Glutamatergic neuron (in vitro differentiated cells): ENCODE results near the gene JAK1. TPM values are rescaled to one million over a fixed set of nuclear protein-coding genes. Genes with fewer than 3 reads are reported as not detected.

ENCODE experiments used
- DNase-seq: peaks from one replicate; pipeline ENCODE4 v3.0.0; 2022
- H3K27ac Mint-ChIP-seq: one replicate; pipeline ENCODE4 v1.8.0; 2020; ENCODE audit warnings: mild to moderate bottlenecking, mixed read lengths, inconsistent platforms; ENCODE audit not compliant: unreplicated experiment
- H3K27me3 Mint-ChIP-seq: one replicate; pipeline ENCODE4 v1.8.0; 2020; ENCODE audit warnings: mild to moderate bottlenecking, moderate library complexity, mixed read lengths, inconsistent platforms; ENCODE audit not compliant: unreplicated experiment
- H3K36me3 Mint-ChIP-seq: one replicate; pipeline ENCODE4 v1.8.0; 2020; ENCODE audit warnings: mild to moderate bottlenecking, mixed read lengths, inconsistent platforms; ENCODE audit not compliant: unreplicated experiment
- H3K4me1 Mint-ChIP-seq: one replicate; pipeline ENCODE4 v1.8.0; 2020; ENCODE audit warnings: mild to moderate bottlenecking, low read depth, mixed read lengths, inconsistent platforms; ENCODE audit not compliant: unreplicated experiment
- H3K4me3 Mint-ChIP-seq: one replicate; pipeline ENCODE4 v1.8.0; 2020; ENCODE audit warnings: mild to moderate bottlenecking, mixed read lengths, inconsistent platforms; ENCODE audit not compliant: unreplicated experiment
- H3K9me3 Mint-ChIP-seq: one replicate; pipeline ENCODE4 v1.8.0; 2020; ENCODE audit warnings: mild to moderate bottlenecking, moderate library complexity, mixed read lengths, inconsistent platforms; ENCODE audit not compliant: unreplicated experiment
- CTCF ChIP-seq: fragments of 200-600 bp; sonication (generic); IDR thresholded peaks from one replicate; pipeline ENCODE4 v1.5.0; 2021; ENCODE audit not compliant: partially characterized antibody, unreplicated experiment
- total RNA-seq: library from RNA; stranded (reverse); fragmentation: NEBNext Ultra II Directional; extraction: Animal tissue kit (Norgen Biotek cat#: 25700); gene quantifications from one replicate; pipeline ENCODE4 v1.2.1, GENCODE V29; 2021; ENCODE audit not compliant: unreplicated experiment

The JAK1 gene
- total RNA-seq, 1 donor from 2014 or later: 16.9 TPM

DNA sequence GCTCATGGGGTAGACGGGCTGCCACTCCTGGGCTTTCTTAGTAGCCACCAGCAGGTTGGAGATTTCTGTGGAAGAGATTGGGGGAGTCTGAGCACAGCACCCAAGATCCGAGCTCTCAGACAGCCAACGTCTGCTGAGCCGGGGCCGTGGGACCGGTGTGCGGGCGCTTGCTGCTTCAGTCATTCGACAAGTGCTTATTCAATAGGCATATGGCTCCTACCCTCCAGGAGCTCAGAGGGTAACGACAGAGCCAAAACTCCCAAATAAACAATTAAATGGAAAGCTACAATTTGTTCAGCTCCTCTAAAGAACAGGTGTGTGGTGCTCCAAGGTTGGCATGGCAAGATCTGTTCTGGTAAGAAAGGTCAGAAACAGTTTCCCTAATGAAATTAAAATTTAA, 115.5 kb downstream of the JAK1 start:
- no peak overlapping the region for H3K4me3 Mint-ChIP-seq
- no peak overlapping the region for H3K27ac Mint-ChIP-seq
- peaks cover 6% of the 10 kb centered on the region for H3K27me3 Mint-ChIP-seq
- peaks cover 19% of the 10 kb centered on the region for H3K9me3 Mint-ChIP-seq
- TF ChIP-seq CTCF: no peak
- DNase-seq: no peak
- H3K36me3 Mint-ChIP-seq: peaks cover 6% of the 10 kb centered on the region
- H3K4me1 Mint-ChIP-seq: peaks cover 12% of the 10 kb centered on the region

- no peak overlapping the region for H3K27ac Mint-ChIP-seq
- no peak overlapping the region for H3K4me3 Mint-ChIP-seq
- peaks cover 12% of the 10 kb centered on the region for H3K4me1 Mint-ChIP-seq
- H3K27me3 Mint-ChIP-seq: peaks cover 6% of the 10 kb centered on the region
- peaks cover 6% of the 10 kb centered on the region for H3K36me3 Mint-ChIP-seq
- no peak for TF ChIP-seq CTCF
- H3K9me3 Mint-ChIP-seq: peaks cover 19% of the 10 kb centered on the region
- no peak for DNase-seq
Observed at GRCh38 chr1:64849942-64850341, 116.4 kb downstream of the JAK1 start.

GRCh38 chr1:64848803-64849202, 117.5 kb downstream of the JAK1 start:
- Mint-ChIP-seq H3K27ac (peak overlapping the region; percentile 83), H3K4me3 (no peak overlapping the region), H3K9me3 (peaks cover 21% of the 10 kb centered on the region), H3K4me1 (peaks cover 12% of the 10 kb centered on the region), H3K27me3 (peaks cover 6% of the 10 kb centered on the region), H3K36me3 (peaks cover 6% of the 10 kb centered on the region)
- TF ChIP-seq CTCF: no peak
- no peak for DNase-seq

DNA sequence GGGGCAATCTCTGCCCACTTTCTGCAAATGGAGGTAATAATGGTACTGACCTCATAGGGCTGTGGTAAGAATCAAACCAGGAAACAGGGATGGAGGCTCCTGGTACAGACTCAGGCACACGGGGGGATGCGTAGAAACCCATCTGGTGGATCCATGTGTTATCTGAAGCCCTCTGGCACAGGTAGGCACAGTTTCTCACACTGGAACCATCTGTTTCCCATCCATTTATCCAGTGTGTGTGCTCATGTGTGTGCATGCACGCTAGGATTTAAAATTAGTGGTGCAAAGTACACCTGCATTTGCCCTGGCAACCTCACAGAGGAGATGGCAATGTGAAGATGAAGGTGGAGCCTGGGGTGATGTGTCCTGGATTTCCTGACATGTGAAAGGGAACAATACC, 118.2 kb downstream of the JAK1 start:
- DNase-seq: no peak
- peaks cover 12% of the 10 kb centered on the region for H3K4me1 Mint-ChIP-seq
- TF ChIP-seq CTCF: no peak
- H3K36me3 Mint-ChIP-seq: peaks cover 6% of the 10 kb centered on the region
- H3K4me3 Mint-ChIP-seq: no peak overlapping the region
- H3K27ac Mint-ChIP-seq: peak overlapping the region; percentile 83
- peaks cover 21% of the 10 kb centered on the region for H3K9me3 Mint-ChIP-seq
- peaks cover 6% of the 10 kb centered on the region for H3K27me3 Mint-ChIP-seq

DNA sequence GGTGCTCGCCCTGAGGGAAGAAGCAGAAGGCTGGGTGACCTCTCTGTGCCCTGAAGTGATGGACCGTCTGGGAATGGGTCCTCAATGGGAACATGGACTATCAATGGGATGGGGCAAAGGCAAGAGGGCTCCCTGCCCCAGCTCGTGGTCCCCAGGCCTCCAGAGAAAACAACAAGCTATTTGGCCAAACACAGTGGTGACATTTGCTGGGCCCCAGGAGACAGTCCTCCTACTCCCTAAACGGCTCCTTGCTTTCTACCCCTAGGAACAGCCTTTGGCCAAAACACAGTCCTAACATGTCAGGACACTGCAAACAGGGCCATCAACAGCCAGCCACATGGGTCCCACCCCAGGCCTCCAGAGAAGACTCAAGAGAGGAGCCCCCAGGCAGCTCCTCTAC, 118.7 kb downstream of the JAK1 start:
- peaks cover 11% of the 10 kb centered on the region for H3K27me3 Mint-ChIP-seq
- no peak for DNase-seq
- H3K4me1 Mint-ChIP-seq: peaks cover 12% of the 10 kb centered on the region
- H3K27ac Mint-ChIP-seq: no peak overlapping the region
- peaks cover 22% of the 10 kb centered on the region for H3K9me3 Mint-ChIP-seq
- peaks cover 6% of the 10 kb centered on the region for H3K36me3 Mint-ChIP-seq
- TF ChIP-seq CTCF: no peak
- H3K4me3 Mint-ChIP-seq: no peak overlapping the region
